H1 (cell line): ENCODE measurements around the gene SMARCB1. TPM values are rescaled to one million over a fixed set of nuclear protein-coding genes. Genes with fewer than 3 reads are reported as not detected.

Experiments
- ASH2L ChIP-seq: fragments of 200-600, 300-600 bp; sonication (generic); IDR thresholded peaks from one replicate; pipeline ENCODE4 v1.7.1; 2017; ENCODE audit warnings: low read length
- KDM1A ChIP-seq: fragments of 200-600, 300-600 bp; sonication (generic); IDR thresholded peaks from 2 replicates; pipeline ENCODE4 v1.7.1; 2016; ENCODE audit warnings: mild to moderate bottlenecking, low read length, borderline replicate concordance
- MAFK ChIP-seq: IDR thresholded peaks from 2 replicates; pipeline ENCODE4 v1.6.1; 2012; ENCODE audit warnings: low read depth, mild to moderate bottlenecking, improper control_type of control experiment, low read length
- POLR2AphosphoS5 ChIP-seq: IDR thresholded peaks from 2 replicates; pipeline ENCODE4 v1.6.1; 2011; ENCODE audit warnings: low read depth, low read length
- RBBP5 ChIP-seq: IDR thresholded peaks from 2 replicates; pipeline ENCODE4 v1.7.1; 2012; ENCODE audit warnings: low read depth, mild to moderate bottlenecking, inconsistent platforms, low read length, moderate library complexity, borderline replicate concordance
- RXRA ChIP-seq: IDR thresholded peaks from 2 replicates; pipeline ENCODE4 v1.6.1; 2011; ENCODE audit warnings: low read depth, mild to moderate bottlenecking, low read length, moderate library complexity; ENCODE audit not compliant: insufficient read depth
- SIN3A ChIP-seq, 2 experiments: IDR thresholded peaks in 1 of 2; conservative IDR thresholded peaks in 1 of 2; 2 replicates each; pipeline ENCODE4 v1.6.1; 2011 to 2012; ENCODE audit warnings: low read length in 2 of 2, improper control_type of control experiment in 1 of 2, low read depth in 1 of 2, mild to moderate bottlenecking in 1 of 2
- SP4 ChIP-seq: IDR thresholded peaks from 2 replicates; pipeline ENCODE4 v1.6.1; 2012; ENCODE audit warnings: low read length, inconsistent platforms
- YY1 ChIP-seq: IDR thresholded peaks from 2 replicates; pipeline ENCODE4 v1.6.1; 2011; ENCODE audit warnings: low read depth, mild to moderate bottlenecking, low read length
- polyA plus RNA-seq, 7 experiments: library from polyadenylated mRNA; depleted of rRNA in 3 of 7; stranded (reverse) in 5 of 7; unstranded in 2 of 7; fragments of >200 nt in 5 of 7; fragments of 200-250 nt in 2 of 7; gene quantifications; 1 replicate in 5 of 7; 2 replicates in 1 of 7; 4 replicates in 1 of 7; pipeline versions ENCODE4 v1.2.1 to v1.2.3, GENCODE V29; 2011 to 2013; ENCODE audit warnings: missing spikeins in 2 of 7, mixed read lengths in 2 of 7
- total RNA-seq: library from RNA; stranded (reverse); fragmentation: NEBNext Ultra II Directional; extraction: Animal tissue kit (Norgen Biotek cat#: 25700); gene quantifications from 2 replicates; pipeline ENCODE4 v1.2.1, GENCODE V29; 2021
- TF ChIP-seq, protein P1 (sequence below): fragments of 300-600 bp; sonication (generic); IDR thresholded peaks from 2 replicates; pipeline ENCODE4 v1.7.1; 2012; ENCODE audit warnings: low read length, moderate library complexity, mild to moderate bottlenecking, inconsistent platforms; ENCODE audit not compliant: insufficient replicate concordance
- TF ChIP-seq, protein P2 (sequence below): IDR thresholded peaks from 2 replicates; pipeline ENCODE4 v1.6.1; 2012; ENCODE audit warnings: inconsistent platforms

Gene SMARCB1
- total and polyA plus RNA-seq, 2 of the 8 experiments (the other 6 are each of a cell fraction or from before 2014, with no cell fraction given) = 116 to 145 TPM

DNA sequence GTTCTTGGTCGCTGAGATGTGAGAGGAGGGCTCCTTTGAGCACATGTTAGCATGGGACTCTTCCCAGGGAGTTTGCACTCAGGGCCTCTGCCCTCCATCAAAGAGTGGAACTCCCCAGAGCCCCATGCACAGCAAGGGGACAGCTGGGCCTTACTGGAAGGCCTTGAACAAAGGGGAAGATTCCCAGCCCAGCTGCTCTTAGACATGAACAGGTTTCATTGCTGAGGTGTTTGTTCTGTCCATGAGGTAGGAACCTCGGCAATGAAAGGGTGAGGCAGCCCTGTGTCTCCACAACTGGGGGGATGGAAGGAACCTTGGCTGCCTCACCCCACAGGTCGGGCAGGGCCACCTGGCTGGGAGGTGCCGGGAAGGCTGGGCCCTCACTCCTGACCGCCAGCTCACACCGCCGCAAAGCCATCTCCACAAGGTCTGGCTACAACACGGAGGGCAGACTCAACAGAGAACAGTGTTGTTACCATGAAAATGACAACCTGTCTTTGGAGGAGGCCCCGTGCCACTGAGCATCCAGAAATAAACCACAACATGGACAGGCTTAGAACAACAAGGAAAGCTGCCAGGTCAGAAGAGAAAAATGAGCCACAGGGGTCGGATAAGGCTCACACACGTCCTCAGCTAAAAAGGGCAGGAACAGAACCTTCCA is 48.8 kb downstream of the SMARCB1 start (continued):
- TF ChIP-seq, protein P1, sequence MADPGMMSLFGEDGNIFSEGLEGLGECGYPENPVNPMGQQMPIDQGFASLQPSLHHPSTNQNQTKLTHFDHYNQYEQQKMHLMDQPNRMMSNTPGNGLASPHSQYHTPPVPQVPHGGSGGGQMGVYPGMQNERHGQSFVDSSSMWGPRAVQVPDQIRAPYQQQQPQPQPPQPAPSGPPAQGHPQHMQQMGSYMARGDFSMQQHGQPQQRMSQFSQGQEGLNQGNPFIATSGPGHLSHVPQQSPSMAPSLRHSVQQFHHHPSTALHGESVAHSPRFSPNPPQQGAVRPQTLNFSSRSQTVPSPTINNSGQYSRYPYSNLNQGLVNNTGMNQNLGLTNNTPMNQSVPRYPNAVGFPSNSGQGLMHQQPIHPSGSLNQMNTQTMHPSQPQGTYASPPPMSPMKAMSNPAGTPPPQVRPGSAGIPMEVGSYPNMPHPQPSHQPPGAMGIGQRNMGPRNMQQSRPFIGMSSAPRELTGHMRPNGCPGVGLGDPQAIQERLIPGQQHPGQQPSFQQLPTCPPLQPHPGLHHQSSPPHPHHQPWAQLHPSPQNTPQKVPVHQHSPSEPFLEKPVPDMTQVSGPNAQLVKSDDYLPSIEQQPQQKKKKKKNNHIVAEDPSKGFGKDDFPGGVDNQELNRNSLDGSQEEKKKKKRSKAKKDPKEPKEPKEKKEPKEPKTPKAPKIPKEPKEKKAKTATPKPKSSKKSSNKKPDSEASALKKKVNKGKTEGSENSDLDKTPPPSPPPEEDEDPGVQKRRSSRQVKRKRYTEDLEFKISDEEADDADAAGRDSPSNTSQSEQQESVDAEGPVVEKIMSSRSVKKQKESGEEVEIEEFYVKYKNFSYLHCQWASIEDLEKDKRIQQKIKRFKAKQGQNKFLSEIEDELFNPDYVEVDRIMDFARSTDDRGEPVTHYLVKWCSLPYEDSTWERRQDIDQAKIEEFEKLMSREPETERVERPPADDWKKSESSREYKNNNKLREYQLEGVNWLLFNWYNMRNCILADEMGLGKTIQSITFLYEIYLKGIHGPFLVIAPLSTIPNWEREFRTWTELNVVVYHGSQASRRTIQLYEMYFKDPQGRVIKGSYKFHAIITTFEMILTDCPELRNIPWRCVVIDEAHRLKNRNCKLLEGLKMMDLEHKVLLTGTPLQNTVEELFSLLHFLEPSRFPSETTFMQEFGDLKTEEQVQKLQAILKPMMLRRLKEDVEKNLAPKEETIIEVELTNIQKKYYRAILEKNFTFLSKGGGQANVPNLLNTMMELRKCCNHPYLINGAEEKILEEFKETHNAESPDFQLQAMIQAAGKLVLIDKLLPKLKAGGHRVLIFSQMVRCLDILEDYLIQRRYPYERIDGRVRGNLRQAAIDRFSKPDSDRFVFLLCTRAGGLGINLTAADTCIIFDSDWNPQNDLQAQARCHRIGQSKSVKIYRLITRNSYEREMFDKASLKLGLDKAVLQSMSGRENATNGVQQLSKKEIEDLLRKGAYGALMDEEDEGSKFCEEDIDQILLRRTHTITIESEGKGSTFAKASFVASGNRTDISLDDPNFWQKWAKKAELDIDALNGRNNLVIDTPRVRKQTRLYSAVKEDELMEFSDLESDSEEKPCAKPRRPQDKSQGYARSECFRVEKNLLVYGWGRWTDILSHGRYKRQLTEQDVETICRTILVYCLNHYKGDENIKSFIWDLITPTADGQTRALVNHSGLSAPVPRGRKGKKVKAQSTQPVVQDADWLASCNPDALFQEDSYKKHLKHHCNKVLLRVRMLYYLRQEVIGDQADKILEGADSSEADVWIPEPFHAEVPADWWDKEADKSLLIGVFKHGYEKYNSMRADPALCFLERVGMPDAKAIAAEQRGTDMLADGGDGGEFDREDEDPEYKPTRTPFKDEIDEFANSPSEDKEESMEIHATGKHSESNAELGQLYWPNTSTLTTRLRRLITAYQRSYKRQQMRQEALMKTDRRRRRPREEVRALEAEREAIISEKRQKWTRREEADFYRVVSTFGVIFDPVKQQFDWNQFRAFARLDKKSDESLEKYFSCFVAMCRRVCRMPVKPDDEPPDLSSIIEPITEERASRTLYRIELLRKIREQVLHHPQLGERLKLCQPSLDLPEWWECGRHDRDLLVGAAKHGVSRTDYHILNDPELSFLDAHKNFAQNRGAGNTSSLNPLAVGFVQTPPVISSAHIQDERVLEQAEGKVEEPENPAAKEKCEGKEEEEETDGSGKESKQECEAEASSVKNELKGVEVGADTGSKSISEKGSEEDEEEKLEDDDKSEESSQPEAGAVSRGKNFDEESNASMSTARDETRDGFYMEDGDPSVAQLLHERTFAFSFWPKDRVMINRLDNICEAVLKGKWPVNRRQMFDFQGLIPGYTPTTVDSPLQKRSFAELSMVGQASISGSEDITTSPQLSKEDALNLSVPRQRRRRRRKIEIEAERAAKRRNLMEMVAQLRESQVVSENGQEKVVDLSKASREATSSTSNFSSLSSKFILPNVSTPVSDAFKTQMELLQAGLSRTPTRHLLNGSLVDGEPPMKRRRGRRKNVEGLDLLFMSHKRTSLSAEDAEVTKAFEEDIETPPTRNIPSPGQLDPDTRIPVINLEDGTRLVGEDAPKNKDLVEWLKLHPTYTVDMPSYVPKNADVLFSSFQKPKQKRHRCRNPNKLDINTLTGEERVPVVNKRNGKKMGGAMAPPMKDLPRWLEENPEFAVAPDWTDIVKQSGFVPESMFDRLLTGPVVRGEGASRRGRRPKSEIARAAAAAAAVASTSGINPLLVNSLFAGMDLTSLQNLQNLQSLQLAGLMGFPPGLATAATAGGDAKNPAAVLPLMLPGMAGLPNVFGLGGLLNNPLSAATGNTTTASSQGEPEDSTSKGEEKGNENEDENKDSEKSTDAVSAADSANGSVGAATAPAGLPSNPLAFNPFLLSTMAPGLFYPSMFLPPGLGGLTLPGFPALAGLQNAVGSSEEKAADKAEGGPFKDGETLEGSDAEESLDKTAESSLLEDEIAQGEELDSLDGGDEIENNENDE = no peak
- TF ChIP-seq ASH2L (no peak), YY1 (no peak), SIN3A (conservative IDR thresholded peaks at IDR 0.05 in 1 of 2, IDR thresholded peaks at IDR 0.05 in 1 of 2; ENCODE audit: low read depth in 1 of 2, low read length in 2 of 2) (no peak), SP4 (no peak), MAFK (no peak), KDM1A (no peak), RXRA (no peak), POLR2AphosphoS5 (no peak), RBBP5 (no peak)
- TF ChIP-seq, protein P2, sequence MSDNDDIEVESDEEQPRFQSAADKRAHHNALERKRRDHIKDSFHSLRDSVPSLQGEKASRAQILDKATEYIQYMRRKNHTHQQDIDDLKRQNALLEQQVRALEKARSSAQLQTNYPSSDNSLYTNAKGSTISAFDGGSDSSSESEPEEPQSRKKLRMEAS = no peak
